IMR-90 (cell line): ENCODE results near the gene PCK2. TPM values are rescaled to one million over a fixed set of nuclear protein-coding genes. Genes with fewer than 3 reads are reported as not detected.

Source experiments
- ATAC-seq: fragments of 200-7000 bp; cut with Tn5 transposase; 2 replicates; pipeline ENCODE4 v1.9.1; 2020; ENCODE audit warnings: low read depth, mild to moderate bottlenecking, moderate library complexity
- BruUV-seq: library from RNA; stranded (reverse); fragments of 400-500 nt; replicated peaks from 2 replicates; lab custom pipeline; 2021; lab: Mats Ljungman, UMichigan
- CTCF ChIA-PET: fragments of 300-600 bp; formaldehyde crosslinking; extraction: SDS; loops from one replicate; lab custom pipeline; 2021; ENCODE audit warnings: antibody characterized with exemption; lab: Yijun Ruan, JAX
- POLR2A ChIA-PET: fragments of 300-600 bp; sonication (Branson Sonifier 250); formaldehyde crosslinking; loops from one replicate; lab custom pipeline; 2022; ENCODE audit warnings: antibody characterized with exemption; ENCODE audit not compliant: unreplicated experiment; lab: Charles Lee
- DNase-seq: peaks from one replicate; pipeline ENCODE4 v3.0.0; 2013
- H2AFZ ChIP-seq: replicated peaks from 2 replicates; pipeline ENCODE3; 2013; ENCODE audit warnings: low read length, mild to moderate bottlenecking; ENCODE audit not compliant: poor library complexity
- H2AK5ac ChIP-seq: 2 replicates; pipeline ENCODE4 v1.6.1; 2013; ENCODE audit warnings: low read depth, low read length, inconsistent platforms
- H2AK9ac ChIP-seq: replicated peaks from 2 replicates; pipeline ENCODE3; 2013; ENCODE audit warnings: mild to moderate bottlenecking, low read depth, low read length, moderate library complexity; ENCODE audit not compliant: poor library complexity
- H2BK120ac ChIP-seq: 2 replicates; pipeline ENCODE4 v1.6.1; 2013; ENCODE audit warnings: low read depth, low read length, inconsistent platforms
- H2BK15ac ChIP-seq: 3 replicates; pipeline ENCODE4 v1.6.1; 2013; ENCODE audit warnings: low read depth, low read length, inconsistent platforms
- H2BK20ac ChIP-seq: 2 replicates; pipeline ENCODE4 v1.6.1; 2013; ENCODE audit warnings: low read depth, mild to moderate bottlenecking, inconsistent platforms, low read length, moderate library complexity
- H2BK5ac ChIP-seq: 2 replicates; pipeline ENCODE4 v1.6.1; 2013; ENCODE audit warnings: mild to moderate bottlenecking, low read depth, low read length, inconsistent platforms; ENCODE audit not compliant: poor library complexity, severe bottlenecking
- H3K14ac ChIP-seq: replicated peaks from 2 replicates; pipeline ENCODE4 v1.6.1; 2013; ENCODE audit warnings: low read depth, low read length, inconsistent platforms
- H3K18ac ChIP-seq: 2 replicates; pipeline ENCODE4 v1.6.1; 2013; ENCODE audit warnings: low read depth, low read length, control low read depth
- H3K23ac ChIP-seq: 2 replicates; pipeline ENCODE4 v1.6.1; 2013; ENCODE audit warnings: low read depth, low read length, inconsistent platforms
- H3K27ac ChIP-seq: 2 replicates; pipeline ENCODE4 v1.5.1; 2013; ENCODE audit warnings: mild to moderate bottlenecking, control low read depth, low read length; ENCODE audit not compliant: insufficient read depth
- H3K27me3 ChIP-seq: 2 replicates; pipeline ENCODE4 v1.6.1; 2013; ENCODE audit warnings: low read length; ENCODE audit not compliant: control insufficient read depth, insufficient read depth
- H3K36me3 ChIP-seq: 2 replicates; pipeline ENCODE4 v1.6.1; 2013; ENCODE audit warnings: low read length, mixed read lengths; ENCODE audit not compliant: control insufficient read depth, insufficient read depth
- H3K4ac ChIP-seq: 2 replicates; pipeline ENCODE4 v1.6.1; 2013; ENCODE audit warnings: low read depth, low read length, inconsistent platforms
- H3K4me1 ChIP-seq: 2 replicates; pipeline ENCODE4 v1.6.1; 2013; ENCODE audit warnings: low read length, mixed read lengths; ENCODE audit not compliant: control insufficient read depth, insufficient read depth
- H3K4me2 ChIP-seq: 2 replicates; pipeline ENCODE4 v1.6.1; 2013; ENCODE audit warnings: low read depth, mild to moderate bottlenecking, control low read depth, low read length, moderate library complexity
- H3K4me3 ChIP-seq: 2 replicates; pipeline ENCODE4 v1.5.1; 2013; ENCODE audit warnings: low read depth, mild to moderate bottlenecking, control low read depth, low read length, moderate library complexity; ENCODE audit not compliant: insufficient read depth
- H3K56ac ChIP-seq: 2 replicates; pipeline ENCODE4 v1.6.1; 2013; ENCODE audit warnings: low read length, inconsistent platforms; ENCODE audit not compliant: insufficient read depth; ENCODE audit errors: extremely low read depth
- H3K79me1 ChIP-seq, 2 experiments: 2 replicates each; pipeline ENCODE4 v1.6.1; 2013; ENCODE audit warnings: low read length in 2 of 2, inconsistent platforms in 1 of 2, low read depth in 1 of 2
- H3K9ac ChIP-seq: 2 replicates; pipeline ENCODE4 v1.6.1; 2013; ENCODE audit warnings: low read depth, low read length, control low read depth
- H3K9me1 ChIP-seq: 2 replicates; pipeline ENCODE4 v1.6.1; 2013; ENCODE audit warnings: low read length, inconsistent platforms; ENCODE audit not compliant: insufficient read depth
- H3K9me3 ChIP-seq: 2 replicates; pipeline ENCODE4 v1.6.1; 2013; ENCODE audit warnings: low read length; ENCODE audit not compliant: control insufficient read depth, insufficient read depth
- H4K20me1 ChIP-seq: 2 replicates; pipeline ENCODE4 v1.6.1; 2013; ENCODE audit warnings: low read length, inconsistent platforms; ENCODE audit not compliant: insufficient read depth
- H4K5ac ChIP-seq: 2 replicates; pipeline ENCODE4 v1.6.1; 2013; ENCODE audit warnings: mild to moderate bottlenecking, low read depth, low read length, control low read depth
- H4K8ac ChIP-seq, 2 experiments: 2 replicates each; pipeline ENCODE4 v1.6.1; 2013; ENCODE audit warnings: low read depth in 2 of 2, low read length in 2 of 2, control low read depth in 1 of 2, inconsistent platforms in 1 of 2
- H4K91ac ChIP-seq: 2 replicates; pipeline ENCODE4 v1.6.1; 2013; ENCODE audit warnings: low read depth, low read length, inconsistent platforms; ENCODE audit not compliant: insufficient read depth
- BHLHE40 ChIP-seq: fragments of 150-350 bp; IDR thresholded peaks from 2 replicates; pipeline ENCODE4 v1.6.1; 2016; ENCODE audit warnings: mild to moderate bottlenecking, low read depth, low read length
- CEBPB ChIP-seq: IDR thresholded peaks from 2 replicates; pipeline ENCODE4 v1.6.1; 2012; ENCODE audit warnings: low read depth, low read length, improper control_type of control experiment
- CHD1 ChIP-seq: IDR thresholded peaks from 2 replicates; pipeline ENCODE4 v1.6.1; 2012; ENCODE audit warnings: low read depth, low read length, improper control_type of control experiment
- ELK1 ChIP-seq: fragments of 150-350 bp; IDR thresholded peaks from 2 replicates; pipeline ENCODE4 v1.6.1; 2016; ENCODE audit warnings: low read depth, mild to moderate bottlenecking, low read length, moderate library complexity, borderline replicate concordance
- FOS ChIP-seq: fragments of 150-350 bp; IDR thresholded peaks from 2 replicates; pipeline ENCODE4 v1.6.1; 2016; ENCODE audit warnings: low read depth, low read length
- MAFK ChIP-seq: IDR thresholded peaks from 2 replicates; pipeline ENCODE4 v1.6.1; 2012; ENCODE audit warnings: low read depth, low read length, improper control_type of control experiment
- MAZ ChIP-seq: IDR thresholded peaks from 2 replicates; pipeline ENCODE4 v1.6.1; 2012; ENCODE audit warnings: low read depth, mild to moderate bottlenecking, low read length, improper control_type of control experiment, moderate library complexity, borderline replicate concordance
- MXI1 ChIP-seq: IDR thresholded peaks from 2 replicates; pipeline ENCODE4 v1.6.1; 2012; ENCODE audit warnings: low read depth, mild to moderate bottlenecking, low read length, moderate library complexity, borderline replicate concordance
- NFE2L2 ChIP-seq: fragments of 150-350 bp; IDR thresholded peaks from 2 replicates; pipeline ENCODE4 v1.6.1; 2016; ENCODE audit warnings: low read depth, mild to moderate bottlenecking, low read length
- POLR2A ChIP-seq: IDR thresholded peaks from 2 replicates; pipeline ENCODE4 v1.6.1; 2012; ENCODE audit warnings: mild to moderate bottlenecking, low read depth, low read length
- RAD21 ChIP-seq: IDR thresholded peaks from 2 replicates; pipeline ENCODE4 v1.6.1; 2012; ENCODE audit warnings: low read length, improper control_type of control experiment
- RCOR1 ChIP-seq: IDR thresholded peaks from 2 replicates; pipeline ENCODE4 v1.6.1; 2012; ENCODE audit warnings: mild to moderate bottlenecking, low read length, improper control_type of control experiment; ENCODE audit not compliant: insufficient replicate concordance
- RFX5 ChIP-seq: IDR thresholded peaks from 2 replicates; pipeline ENCODE4 v1.8.0; 2012; ENCODE audit warnings: low read depth, mild to moderate bottlenecking, low read length, moderate library complexity
- SMC3 ChIP-seq: fragments of 150-350 bp; IDR thresholded peaks from 2 replicates; pipeline ENCODE4 v1.6.1; 2016; ENCODE audit warnings: low read depth, mild to moderate bottlenecking, antibody characterized with exemption, low read length, moderate library complexity
- WGBS, 2 experiments: methylation state at CpG; one replicate each; pipeline versions ENCODE4 v1.1.5 to v1.1.7; 2013; ENCODE audit warnings: missing lambda C conversion rate in 2 of 2; ENCODE audit not compliant: insufficient read length in 1 of 2; ENCODE audit errors: extremely low coverage in 2 of 2; 5-methylcytosine and 5-hydroxymethylcytosine counted together
- dilution Hi-C: fragments of 300-500 bp; cut with HindIII; formaldehyde crosslinking; loops from one replicate; pipeline ENCODE4 v1.14.3; 2018; ENCODE audit warnings: low sequenced_read_pairs; ENCODE audit not compliant: unreplicated experiment
- in situ Hi-C: fragments of 300-500 bp; cut with MboI; formaldehyde crosslinking; loops from 3 replicates; pipeline ENCODE4 v1.14.3; 2019; ENCODE audit warnings: low sequenced_read_pairs, inconsistent platforms, mixed read lengths
- intact Hi-C: fragments of 100-400 bp; cut with micrococcal nuclease; formaldehyde crosslinking; loops from 2 replicates; pipeline ENCODE4 v1.10.0; 2022
- polyA plus RNA-seq, 3 experiments: library from polyadenylated mRNA; depleted of rRNA; stranded (reverse); fragments of >200 nt; gene quantifications; 2 replicates each; pipeline ENCODE4 v1.2.3, GENCODE V29; 2012; ENCODE audit warnings: low replicate concordance in 1 of 3
- total RNA-seq: library from RNA; depleted of rRNA; stranded (reverse); fragments of >200 nt; gene quantifications from 2 replicates; pipeline ENCODE4 v1.2.3, GENCODE V29; 2012
- TF ChIP-seq, protein P1 (sequence below): fragments of 150-350 bp; IDR thresholded peaks from 2 replicates; pipeline ENCODE4 v1.6.1; 2017; ENCODE audit warnings: mild to moderate bottlenecking, antibody characterized with exemption, low read length, low read depth
- TF ChIP-seq, protein P2 (sequence below): conservative IDR thresholded peaks from 2 replicates; pipeline ENCODE4 v1.5.1; 2012; ENCODE audit warnings: mild to moderate bottlenecking, low read depth, low read length, improper control_type of control experiment

The PCK2 gene
- total and polyA plus RNA-seq, 2 of the 4 experiments (the other 2 are of a cell fraction): 13.4 to 29.4 TPM

DNA sequence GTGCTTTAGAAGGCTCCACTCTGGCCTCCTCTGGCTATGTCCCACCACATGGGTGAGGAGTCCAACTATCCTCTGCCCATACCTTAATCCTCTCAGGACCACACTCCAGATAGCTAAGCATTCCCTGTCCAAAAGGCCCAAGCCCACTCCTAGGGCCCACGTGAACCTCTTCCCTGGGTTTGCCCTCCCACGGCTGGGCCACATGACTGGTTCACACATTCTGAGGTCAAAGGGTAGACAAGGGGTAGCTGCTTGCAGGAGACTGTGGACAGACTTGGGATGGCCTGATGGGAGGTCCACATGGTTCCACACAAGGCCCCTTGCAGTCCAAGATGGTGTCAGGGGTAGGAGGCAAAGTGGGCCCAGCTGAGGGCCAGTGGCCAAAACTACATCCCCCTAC is 6.0 kb upstream of the PCK2 start:
- 0 out of 2 replicates have a peak, but pooled peaks cover 4% of the 10 kb centered on the region for H3K9me1 ChIP-seq
- H3K23ac ChIP-seq: no peak overlapping the region
- no peak overlapping the region for H3K56ac ChIP-seq
- peaks cover 30% of the 10 kb centered on the region for H3K27me3 ChIP-seq
- H3K4ac ChIP-seq: no peak overlapping the region
- H2AK5ac ChIP-seq: no peak overlapping the region
- DNase-seq: no peak
- H3K27ac ChIP-seq: no peak overlapping the region
- H2BK20ac ChIP-seq: no peak overlapping the region
- no peak overlapping the region for H3K4me2 ChIP-seq
- no peak overlapping the region for H2BK5ac ChIP-seq
- no peak overlapping the region for H2BK15ac ChIP-seq
- dilution Hi-C loops: no loop called here
- ChIA-PET POLR2A (no interaction called here), CTCF (no interaction called here)
- ATAC-seq: no peak
- H3K79me1 ChIP-seq: no peaks in the 10 kb centered on the region
- no peak overlapping the region for H2BK120ac ChIP-seq
- no peak overlapping the region for H2AFZ ChIP-seq
- intact Hi-C loops: no loop called here
- no peak overlapping the region for H4K8ac ChIP-seq
- no peaks in the 10 kb centered on the region for H3K9me3 ChIP-seq
- TF ChIP-seq, protein P1, sequence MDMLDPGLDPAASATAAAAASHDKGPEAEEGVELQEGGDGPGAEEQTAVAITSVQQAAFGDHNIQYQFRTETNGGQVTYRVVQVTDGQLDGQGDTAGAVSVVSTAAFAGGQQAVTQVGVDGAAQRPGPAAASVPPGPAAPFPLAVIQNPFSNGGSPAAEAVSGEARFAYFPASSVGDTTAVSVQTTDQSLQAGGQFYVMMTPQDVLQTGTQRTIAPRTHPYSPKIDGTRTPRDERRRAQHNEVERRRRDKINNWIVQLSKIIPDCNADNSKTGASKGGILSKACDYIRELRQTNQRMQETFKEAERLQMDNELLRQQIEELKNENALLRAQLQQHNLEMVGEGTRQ: no peak
- TF ChIP-seq, protein P2, sequence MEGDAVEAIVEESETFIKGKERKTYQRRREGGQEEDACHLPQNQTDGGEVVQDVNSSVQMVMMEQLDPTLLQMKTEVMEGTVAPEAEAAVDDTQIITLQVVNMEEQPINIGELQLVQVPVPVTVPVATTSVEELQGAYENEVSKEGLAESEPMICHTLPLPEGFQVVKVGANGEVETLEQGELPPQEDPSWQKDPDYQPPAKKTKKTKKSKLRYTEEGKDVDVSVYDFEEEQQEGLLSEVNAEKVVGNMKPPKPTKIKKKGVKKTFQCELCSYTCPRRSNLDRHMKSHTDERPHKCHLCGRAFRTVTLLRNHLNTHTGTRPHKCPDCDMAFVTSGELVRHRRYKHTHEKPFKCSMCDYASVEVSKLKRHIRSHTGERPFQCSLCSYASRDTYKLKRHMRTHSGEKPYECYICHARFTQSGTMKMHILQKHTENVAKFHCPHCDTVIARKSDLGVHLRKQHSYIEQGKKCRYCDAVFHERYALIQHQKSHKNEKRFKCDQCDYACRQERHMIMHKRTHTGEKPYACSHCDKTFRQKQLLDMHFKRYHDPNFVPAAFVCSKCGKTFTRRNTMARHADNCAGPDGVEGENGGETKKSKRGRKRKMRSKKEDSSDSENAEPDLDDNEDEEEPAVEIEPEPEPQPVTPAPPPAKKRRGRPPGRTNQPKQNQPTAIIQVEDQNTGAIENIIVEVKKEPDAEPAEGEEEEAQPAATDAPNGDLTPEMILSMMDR: no peak
- no peak for TF ChIP-seq MAZ
- no peak for TF ChIP-seq ELK1
- no peak for TF ChIP-seq RAD21
- no peak for TF ChIP-seq MAFK
- TF ChIP-seq RCOR1: no peak
- no peak for TF ChIP-seq CHD1
- no peak for TF ChIP-seq FOS
- TF ChIP-seq RFX5: no peak
- no peak for TF ChIP-seq SMC3
- TF ChIP-seq NFE2L2: no peak
- TF ChIP-seq POLR2A: no peak
- TF ChIP-seq CEBPB: no peak
- no peak for TF ChIP-seq MXI1
- no peak for TF ChIP-seq BHLHE40
- H3K14ac ChIP-seq: no peak overlapping the region
- H3K9ac ChIP-seq: no peak overlapping the region
- no peaks in the 10 kb centered on the region for H3K36me3 ChIP-seq
- H4K20me1 ChIP-seq: no peaks in the 10 kb centered on the region
- in situ Hi-C loops: no loop called here
- no peaks in the 10 kb centered on the region for H3K4me1 ChIP-seq
- no peak overlapping the region for H4K5ac ChIP-seq
- 60% methylated on average over 2 of the region's 2 CpGs; no CpG with 5 or more reads in 1 of the 2 experiments for WGBS, 2 experiments
- H3K4me3 ChIP-seq: no peak overlapping the region
- no peak overlapping the region for H3K18ac ChIP-seq
- no TSS peak for BruUV-seq
- H2AK9ac ChIP-seq: no peak overlapping the region
- no peak overlapping the region for H4K91ac ChIP-seq
